ENCODE data around the gene CTNNA2.

- TF ChIP-seq CTCF (conservative IDR thresholded peaks at IDR 0.05 in 1 of 2, IDR thresholded peaks at IDR 0.05 in 1 of 2; ENCODE audit: extremely low read depth in 1 of 2, insufficient read depth in 1 of 2, low read depth in 1 of 2, low read length in 2 of 2) = no peak
- TF ChIP-seq EZH2 (IDR thresholded peaks at IDR 0.05; ENCODE audit: borderline replicate concordance, low read length) = no peak
Observed at GRCh38 chr2:79547568-79547967, 34.7 kb downstream of the CTNNA2 start.

Data from mammary epithelial cell (primary cell).